H9 (cell line): ENCODE data around the gene CABLES2. TPM values are rescaled to one million over a fixed set of nuclear protein-coding genes. Genes with fewer than 3 reads are reported as not detected.
A peak's percentile ranks its signal among the peaks of the same experiment; 100 is the strongest.

Source experiments
- DNase-seq: peaks from one replicate; pipeline ENCODE4 v3.0.0-alpha.2; 2017
- H2AFZ ChIP-seq: one replicate; pipeline ENCODE4 v1.6.1; 2013; ENCODE audit warnings: mild to moderate bottlenecking, low read length, control low read depth, moderate library complexity
- H2AK5ac ChIP-seq: 2 replicates; pipeline ENCODE4 v1.6.1; 2013; ENCODE audit warnings: low read length, control low read depth, mixed read lengths; ENCODE audit not compliant: insufficient read length
- H2BK120ac ChIP-seq: one replicate; pipeline ENCODE4 v1.6.1; 2013; ENCODE audit warnings: low read depth, mild to moderate bottlenecking, low read length, control low read depth, inconsistent platforms; ENCODE audit not compliant: poor library complexity, severe bottlenecking
- H2BK12ac ChIP-seq: 2 replicates; pipeline ENCODE4 v1.6.1; 2013; ENCODE audit warnings: low read length, control low read depth, mixed read lengths, low read depth; ENCODE audit not compliant: insufficient read length
- H2BK15ac ChIP-seq: 2 replicates; pipeline ENCODE4 v1.6.1; 2013; ENCODE audit warnings: low read depth, low read length, control low read depth
- H2BK20ac ChIP-seq: one replicate; pipeline ENCODE4 v1.6.1; 2013; ENCODE audit warnings: low read depth, mild to moderate bottlenecking, low read length, control low read depth, inconsistent platforms; ENCODE audit not compliant: poor library complexity, severe bottlenecking
- H2BK5ac ChIP-seq: 2 replicates; pipeline ENCODE4 v1.6.1; 2013; ENCODE audit warnings: low read length, control low read depth, mixed read lengths; ENCODE audit not compliant: insufficient read length
- H3K14ac ChIP-seq: 2 replicates; pipeline ENCODE4 v1.6.1; 2013; ENCODE audit warnings: low read length, control low read depth; ENCODE audit not compliant: insufficient read depth
- H3K18ac ChIP-seq: 2 replicates; pipeline ENCODE4 v1.6.1; 2013; ENCODE audit warnings: low read depth, mild to moderate bottlenecking, mixed read lengths, low read length, control low read depth; ENCODE audit not compliant: insufficient read length
- H3K23ac ChIP-seq: 2 replicates; pipeline ENCODE4 v1.6.1; 2013; ENCODE audit warnings: low read length, control low read depth, mixed read lengths, low read depth; ENCODE audit not compliant: insufficient read length
- H3K23me2 ChIP-seq: 2 replicates; pipeline ENCODE4 v1.6.1; 2013; ENCODE audit warnings: low read depth, mild to moderate bottlenecking, mixed read lengths, low read length, control low read depth; ENCODE audit not compliant: insufficient read length, poor library complexity, severe bottlenecking
- H3K27ac ChIP-seq: 2 replicates; pipeline ENCODE4 v1.5.1; 2013; ENCODE audit warnings: low read length, control low read depth, mixed read lengths, low read depth; ENCODE audit not compliant: insufficient read length
- H3K27me3 ChIP-seq: 2 replicates; pipeline ENCODE4 v1.6.1; 2013; ENCODE audit warnings: low read length, control low read depth, inconsistent platforms; ENCODE audit not compliant: insufficient read depth
- H3K4ac ChIP-seq: 2 replicates; pipeline ENCODE4 v1.6.1; 2013; ENCODE audit warnings: low read depth, mild to moderate bottlenecking, control low read depth, inconsistent platforms, low read length, moderate library complexity
- H3K4me1 ChIP-seq: 2 replicates; pipeline ENCODE4 v1.6.1; 2013; ENCODE audit warnings: low read length, control low read depth, inconsistent platforms; ENCODE audit not compliant: insufficient read depth
- H3K4me2 ChIP-seq: 2 replicates; pipeline ENCODE4 v1.6.1; 2013; ENCODE audit warnings: low read length, control low read depth, mixed read lengths; ENCODE audit not compliant: insufficient read length, insufficient read depth
- H3K56ac ChIP-seq: 2 replicates; pipeline ENCODE4 v1.6.1; 2013; ENCODE audit warnings: low read depth, mild to moderate bottlenecking, mixed read lengths, low read length, control low read depth; ENCODE audit not compliant: insufficient read length
- H3K79me1 ChIP-seq: 2 replicates; pipeline ENCODE4 v1.6.1; 2013; ENCODE audit warnings: low read depth, mild to moderate bottlenecking, moderate library complexity, low read length, control low read depth, inconsistent platforms; ENCODE audit not compliant: insufficient read depth, poor library complexity, severe bottlenecking
- H3K79me2 ChIP-seq: 2 replicates; pipeline ENCODE4 v1.6.1; 2013; ENCODE audit warnings: low read length, control low read depth, inconsistent platforms; ENCODE audit not compliant: insufficient read depth
- H3K9ac ChIP-seq: 2 replicates; pipeline ENCODE4 v1.6.1; 2013; ENCODE audit warnings: low read length, control low read depth, mixed read lengths; ENCODE audit not compliant: insufficient read length; ENCODE audit errors: extremely low read depth
- H3K9me3 ChIP-seq: one replicate; pipeline ENCODE4 v1.6.1; 2013; ENCODE audit warnings: low read depth, low read length, inconsistent platforms; ENCODE audit not compliant: control insufficient read depth
- H3T11ph ChIP-seq: one replicate; pipeline ENCODE4 v1.6.1; 2013; ENCODE audit warnings: mild to moderate bottlenecking, low read length, control low read depth, inconsistent platforms
- H4K20me1 ChIP-seq: one replicate; pipeline ENCODE4 v1.6.1; 2013; ENCODE audit not compliant: control insufficient read depth, insufficient read length, insufficient read depth
- H4K5ac ChIP-seq: 2 replicates; pipeline ENCODE4 v1.6.1; 2013; ENCODE audit warnings: low read depth, mild to moderate bottlenecking, mixed read lengths, low read length, control low read depth; ENCODE audit not compliant: insufficient read length
- H4K8ac ChIP-seq: replicated peaks from 2 replicates; pipeline ENCODE4 v1.6.1; 2013; ENCODE audit warnings: low read length, control low read depth, mixed read lengths, low read depth; ENCODE audit not compliant: insufficient read length
- H4K91ac ChIP-seq: 2 replicates; pipeline ENCODE4 v1.6.1; 2013; ENCODE audit warnings: low read depth, mild to moderate bottlenecking, moderate library complexity, mixed read lengths, low read length, control low read depth; ENCODE audit not compliant: insufficient read length
- H3K27ac Mint-ChIP-seq, 3 experiments: 2 replicates in 2 of 3; 3 replicates in 1 of 3; pipeline ENCODE4 v1.8.0; 2020 to 2021; ENCODE audit warnings: mixed read lengths in 3 of 3, mild to moderate bottlenecking in 1 of 3, moderate library complexity in 1 of 3
- H3K27me3 Mint-ChIP-seq: 2 replicates; pipeline ENCODE4 v1.8.0; 2021; ENCODE audit warnings: low read depth, mild to moderate bottlenecking, moderate library complexity, mixed read lengths
- H3K36me3 Mint-ChIP-seq, 3 experiments: 2 replicates in 2 of 3; 3 replicates in 1 of 3; pipeline ENCODE4 v1.8.0; 2020 to 2021; ENCODE audit warnings: low read depth in 3 of 3, mixed read lengths in 3 of 3; ENCODE audit not compliant: insufficient read depth in 1 of 3
- H3K4me1 Mint-ChIP-seq, 2 experiments: 2 replicates each; pipeline ENCODE4 v1.8.0; 2020; ENCODE audit warnings: mixed read lengths in 2 of 2
- H3K4me3 Mint-ChIP-seq, 2 experiments: 2 replicates in 1 of 2; 3 replicates in 1 of 2; pipeline ENCODE4 v1.8.0; 2020 to 2021; ENCODE audit warnings: mild to moderate bottlenecking in 2 of 2, mixed read lengths in 2 of 2, moderate library complexity in 1 of 2
- H3K9me3 Mint-ChIP-seq, 2 experiments: 2 replicates in 1 of 2; 3 replicates in 1 of 2; pipeline ENCODE4 v1.8.0; 2020; ENCODE audit warnings: mild to moderate bottlenecking in 2 of 2, mixed read lengths in 2 of 2, moderate library complexity in 1 of 2
- WGBS: extraction: QIAGEN DNeasy Blood & Tissue Kit; methylation state at CpG from one replicate; pipeline ENCODE4 v1.1.7; 2013; ENCODE audit warnings: missing lambda C conversion rate, low lambda C conversion rate, mixed read lengths; ENCODE audit not compliant: insufficient read length; ENCODE audit errors: extremely low coverage; 5-methylcytosine and 5-hydroxymethylcytosine counted together
- total RNA-seq: library from RNA; stranded (reverse); gene quantifications from 2 replicates; pipeline ENCODE4 v1.2.1, GENCODE V29; 2021
- TF ChIP-seq, protein P1 (sequence below): fragments of 200-600 bp; sonication (generic); conservative IDR thresholded peaks from 3 replicates; pipeline ENCODE4 v1.8.0; 2021; ENCODE audit warnings: antibody characterized with exemption, mild to moderate bottlenecking

The CABLES2 gene
- total RNA-seq, 1 experiment from 2014 or later, result 10.8 TPM

DNA sequence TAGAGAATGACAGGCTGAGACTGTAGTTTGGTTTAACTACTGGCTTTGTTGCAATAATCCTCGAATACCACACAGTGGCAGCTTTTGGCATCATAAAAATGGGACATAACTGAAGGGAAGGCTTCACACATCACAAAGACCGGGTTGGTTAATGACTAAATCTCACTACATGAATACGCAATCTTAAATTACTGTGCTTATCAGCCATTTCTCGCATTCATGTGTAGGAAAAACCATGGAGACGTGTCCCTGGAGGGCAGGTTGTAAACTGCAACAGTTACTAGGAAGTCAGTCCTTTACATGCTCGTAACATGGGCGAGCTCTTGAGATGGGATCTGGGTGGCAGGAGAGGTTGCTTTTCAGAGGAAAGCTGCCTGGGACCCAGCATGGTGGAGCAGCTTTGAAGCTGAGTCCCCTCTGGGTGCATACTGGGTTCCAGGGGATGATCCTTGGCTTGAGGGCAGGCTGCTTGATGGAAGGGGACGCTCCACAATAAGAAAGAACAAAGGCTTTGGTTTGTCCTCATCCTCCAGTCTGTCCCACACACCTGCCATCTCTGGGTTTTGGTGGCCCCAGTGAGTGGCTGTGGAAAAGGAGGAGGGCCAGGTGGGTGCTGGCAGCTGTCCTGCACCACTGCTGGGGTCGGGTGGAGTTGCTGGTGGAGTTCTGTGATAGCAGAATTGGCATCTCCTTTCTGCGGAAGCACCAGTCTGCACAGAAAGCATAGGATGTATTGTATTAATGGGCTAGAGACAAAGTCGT, 18.1 kb downstream of the CABLES2 start:
- H3K4me1 Mint-ChIP-seq, result peaks cover 20 to 27% of the 10 kb centered on the region in 2 experiments
- H4K5ac ChIP-seq, result no peak overlapping the region
- no peaks in the 10 kb centered on the region for H3K4me1 ChIP-seq
- no peak overlapping the region for H2BK120ac ChIP-seq
- H4K8ac ChIP-seq, result no peak overlapping the region
- no peak overlapping the region for H3K23ac ChIP-seq
- no peak overlapping the region for H2BK20ac ChIP-seq
- no peaks in the 10 kb centered on the region; a peak in 2 of 5 replicates for H3K9me3 Mint-ChIP-seq
- no peak overlapping the region for H3K9ac ChIP-seq
- no CpG with 5 or more reads among the region's 11 CpGs for WGBS
- no peak overlapping the region for H3K27ac ChIP-seq
- no peak overlapping the region for H2AK5ac ChIP-seq
- no peak overlapping the region for H2AFZ ChIP-seq
- H3K79me1 ChIP-seq, result peaks cover 8% of the 10 kb centered on the region
- no peak overlapping the region for H2BK12ac ChIP-seq
- H2BK15ac ChIP-seq, result no peak overlapping the region
- TF ChIP-seq, protein P1, sequence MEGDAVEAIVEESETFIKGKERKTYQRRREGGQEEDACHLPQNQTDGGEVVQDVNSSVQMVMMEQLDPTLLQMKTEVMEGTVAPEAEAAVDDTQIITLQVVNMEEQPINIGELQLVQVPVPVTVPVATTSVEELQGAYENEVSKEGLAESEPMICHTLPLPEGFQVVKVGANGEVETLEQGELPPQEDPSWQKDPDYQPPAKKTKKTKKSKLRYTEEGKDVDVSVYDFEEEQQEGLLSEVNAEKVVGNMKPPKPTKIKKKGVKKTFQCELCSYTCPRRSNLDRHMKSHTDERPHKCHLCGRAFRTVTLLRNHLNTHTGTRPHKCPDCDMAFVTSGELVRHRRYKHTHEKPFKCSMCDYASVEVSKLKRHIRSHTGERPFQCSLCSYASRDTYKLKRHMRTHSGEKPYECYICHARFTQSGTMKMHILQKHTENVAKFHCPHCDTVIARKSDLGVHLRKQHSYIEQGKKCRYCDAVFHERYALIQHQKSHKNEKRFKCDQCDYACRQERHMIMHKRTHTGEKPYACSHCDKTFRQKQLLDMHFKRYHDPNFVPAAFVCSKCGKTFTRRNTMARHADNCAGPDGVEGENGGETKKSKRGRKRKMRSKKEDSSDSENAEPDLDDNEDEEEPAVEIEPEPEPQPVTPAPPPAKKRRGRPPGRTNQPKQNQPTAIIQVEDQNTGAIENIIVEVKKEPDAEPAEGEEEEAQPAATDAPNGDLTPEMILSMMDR, result peak; percentile 36; the same call in 2 of the 3 replicates
- H3K27me3 Mint-ChIP-seq, result peaks cover 2% of the 10 kb centered on the region; the same call in 1 of the 2 replicates
- H3K27me3 ChIP-seq, result no peaks in the 10 kb centered on the region
- DNase-seq, result no peak
- H2BK5ac ChIP-seq, result no peak overlapping the region
- no peak overlapping the region for H3K4ac ChIP-seq
- no peak overlapping the region for H3T11ph ChIP-seq
- H3K9me3 ChIP-seq, result no peaks in the 10 kb centered on the region
- peaks cover 14% of the 10 kb centered on the region for H3K23me2 ChIP-seq
- H3K18ac ChIP-seq, result no peak overlapping the region
- peaks cover 25 to 38% (median 34%) of the 10 kb centered on the region in 3 experiments; a peak in 6 of 7 replicates for H3K36me3 Mint-ChIP-seq
- H3K27ac Mint-ChIP-seq, result peak overlapping the region in 2 of 3 experiments; percentile 73 to 86; a peak in 2 of 7 replicates
- no peak overlapping the region for H3K56ac ChIP-seq
- H3K4me2 ChIP-seq, result no peak overlapping the region
- peaks cover 10% of the 10 kb centered on the region; the same call in 1 of the 2 replicates for H3K79me2 ChIP-seq
- peak overlapping the region; percentile 89 to 97 for H3K4me3 Mint-ChIP-seq
- H3K14ac ChIP-seq, result no peak overlapping the region
- H4K91ac ChIP-seq, result no peak overlapping the region
- no peaks in the 10 kb centered on the region for H4K20me1 ChIP-seq
